GM10266 (cell line): ENCODE measurements around the gene NGFR.

Experiments used
- DNase-seq: peaks from one replicate; pipeline ENCODE4 v3.0.0; 2012; ENCODE audit errors: extremely low spot score
- TF ChIP-seq, protein P1 (sequence below): IDR thresholded peaks from 2 replicates; pipeline ENCODE4 v1.5.1; 2012; ENCODE audit warnings: mild to moderate bottlenecking, low read depth; ENCODE audit not compliant: control insufficient read depth, insufficient read depth; ENCODE audit errors: missing control alignments

The NGFR gene, protein sequence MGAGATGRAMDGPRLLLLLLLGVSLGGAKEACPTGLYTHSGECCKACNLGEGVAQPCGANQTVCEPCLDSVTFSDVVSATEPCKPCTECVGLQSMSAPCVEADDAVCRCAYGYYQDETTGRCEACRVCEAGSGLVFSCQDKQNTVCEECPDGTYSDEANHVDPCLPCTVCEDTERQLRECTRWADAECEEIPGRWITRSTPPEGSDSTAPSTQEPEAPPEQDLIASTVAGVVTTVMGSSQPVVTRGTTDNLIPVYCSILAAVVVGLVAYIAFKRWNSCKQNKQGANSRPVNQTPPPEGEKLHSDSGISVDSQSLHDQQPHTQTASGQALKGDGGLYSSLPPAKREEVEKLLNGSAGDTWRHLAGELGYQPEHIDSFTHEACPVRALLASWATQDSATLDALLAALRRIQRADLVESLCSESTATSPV

DNA sequence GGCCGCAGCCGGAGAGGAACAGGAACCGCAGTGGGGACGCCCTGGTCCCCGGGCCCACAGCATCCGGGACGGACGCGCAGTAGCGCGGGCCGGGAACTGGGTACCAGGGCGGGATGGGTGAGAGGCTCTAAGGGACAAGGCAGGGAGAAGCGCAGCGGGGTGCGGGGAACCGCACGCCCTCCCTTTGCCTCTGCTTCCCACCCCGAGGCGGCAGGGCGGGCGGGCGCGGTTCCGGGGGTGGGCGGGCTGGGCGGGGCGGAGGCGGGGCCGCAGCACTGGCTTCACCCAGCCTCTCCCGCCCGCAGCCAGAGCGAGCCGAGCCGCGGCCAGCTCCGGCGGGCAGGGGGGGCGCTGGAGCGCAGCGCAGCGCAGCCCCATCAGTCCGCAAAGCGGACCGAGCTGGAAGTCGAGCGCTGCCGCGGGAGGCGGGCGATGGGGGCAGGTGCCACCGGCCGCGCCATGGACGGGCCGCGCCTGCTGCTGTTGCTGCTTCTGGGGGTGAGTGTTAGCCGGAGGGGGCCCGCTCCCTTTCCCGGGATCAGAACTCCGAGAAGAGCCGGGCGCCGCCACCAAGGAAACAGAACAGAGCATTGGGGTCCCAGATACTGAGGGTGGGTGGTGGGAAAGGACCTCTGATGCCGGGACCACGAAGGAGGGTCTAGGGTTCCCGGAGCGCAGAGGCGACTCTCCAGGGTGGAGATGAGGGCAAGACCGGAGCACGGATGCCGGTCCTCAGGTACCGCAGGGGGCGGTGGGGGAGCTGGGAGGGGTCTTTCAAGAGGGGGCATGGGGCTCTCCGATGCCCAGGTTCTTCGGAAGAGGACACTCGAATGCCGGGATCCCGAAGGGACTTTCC lies at the start of gene NGFR:
Gene NGFR, plus strand, starts transcription at position 308 of the 856 bp plus-strand sequence. Its CDS starts 125 bp downstream, at position 433.
- peak; percentile 91 for DNase-seq
- TF ChIP-seq, protein P1, sequence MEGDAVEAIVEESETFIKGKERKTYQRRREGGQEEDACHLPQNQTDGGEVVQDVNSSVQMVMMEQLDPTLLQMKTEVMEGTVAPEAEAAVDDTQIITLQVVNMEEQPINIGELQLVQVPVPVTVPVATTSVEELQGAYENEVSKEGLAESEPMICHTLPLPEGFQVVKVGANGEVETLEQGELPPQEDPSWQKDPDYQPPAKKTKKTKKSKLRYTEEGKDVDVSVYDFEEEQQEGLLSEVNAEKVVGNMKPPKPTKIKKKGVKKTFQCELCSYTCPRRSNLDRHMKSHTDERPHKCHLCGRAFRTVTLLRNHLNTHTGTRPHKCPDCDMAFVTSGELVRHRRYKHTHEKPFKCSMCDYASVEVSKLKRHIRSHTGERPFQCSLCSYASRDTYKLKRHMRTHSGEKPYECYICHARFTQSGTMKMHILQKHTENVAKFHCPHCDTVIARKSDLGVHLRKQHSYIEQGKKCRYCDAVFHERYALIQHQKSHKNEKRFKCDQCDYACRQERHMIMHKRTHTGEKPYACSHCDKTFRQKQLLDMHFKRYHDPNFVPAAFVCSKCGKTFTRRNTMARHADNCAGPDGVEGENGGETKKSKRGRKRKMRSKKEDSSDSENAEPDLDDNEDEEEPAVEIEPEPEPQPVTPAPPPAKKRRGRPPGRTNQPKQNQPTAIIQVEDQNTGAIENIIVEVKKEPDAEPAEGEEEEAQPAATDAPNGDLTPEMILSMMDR: peak; percentile 39

DNA sequence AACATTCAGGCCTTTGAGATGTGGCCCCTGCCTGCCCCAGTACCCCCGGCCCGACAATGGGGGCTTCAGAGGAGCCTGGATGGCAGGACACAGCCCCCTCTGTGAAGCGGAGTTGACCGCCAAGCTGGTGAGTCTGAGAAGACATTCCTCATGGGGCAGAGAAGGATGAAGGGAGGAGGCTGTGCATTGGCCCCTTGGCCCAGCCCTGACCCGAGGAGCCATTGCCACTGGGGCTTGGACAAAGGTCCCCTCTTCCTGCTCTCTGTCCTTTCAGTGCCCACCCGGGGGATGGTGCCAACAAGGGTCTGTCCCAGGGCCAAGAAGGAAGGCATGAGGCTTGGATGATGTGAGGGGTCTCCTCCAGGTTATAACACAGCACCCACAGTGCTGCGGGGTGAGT lies 49.5 kb upstream of the NGFR start:
- TF ChIP-seq, protein P1: no peak

DNA sequence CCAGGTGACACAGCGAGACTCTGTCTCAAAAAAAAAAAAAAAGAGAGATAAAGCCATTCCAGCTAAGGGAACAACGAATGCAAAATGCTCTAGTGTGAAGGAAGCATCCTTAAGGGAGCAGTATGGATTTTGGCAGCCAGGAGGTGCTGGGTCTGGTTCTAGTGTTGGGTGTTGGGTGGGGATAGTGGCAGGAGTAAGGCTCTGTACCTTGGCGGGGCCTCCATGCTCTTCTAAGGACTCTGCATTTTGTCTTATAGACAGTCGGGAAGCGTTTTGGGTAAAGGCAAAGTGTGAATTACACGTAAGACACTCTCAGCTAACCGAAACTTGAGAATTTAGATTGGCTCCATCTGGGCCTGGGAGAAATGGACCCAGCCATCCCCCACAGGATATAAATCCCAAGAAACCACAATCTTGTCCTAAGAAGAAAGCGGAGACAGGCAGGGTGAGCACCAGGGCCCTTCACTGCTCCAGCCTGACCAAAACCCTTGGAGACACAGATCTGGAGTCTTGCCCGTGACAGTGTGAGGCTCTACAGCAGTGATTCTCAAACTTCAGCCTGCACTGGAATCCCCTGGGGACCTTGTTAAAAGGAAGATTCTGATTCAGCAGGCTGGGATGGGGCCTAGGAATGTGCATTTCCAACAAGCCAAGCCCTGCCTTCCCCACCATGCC lies 47.3 kb upstream of the NGFR start:
- no peak for DNase-seq
- TF ChIP-seq, protein P1: no peak

More for the DNA sequence above, 49.5 kb upstream of the NGFR start:
- no peak for DNase-seq

DNA sequence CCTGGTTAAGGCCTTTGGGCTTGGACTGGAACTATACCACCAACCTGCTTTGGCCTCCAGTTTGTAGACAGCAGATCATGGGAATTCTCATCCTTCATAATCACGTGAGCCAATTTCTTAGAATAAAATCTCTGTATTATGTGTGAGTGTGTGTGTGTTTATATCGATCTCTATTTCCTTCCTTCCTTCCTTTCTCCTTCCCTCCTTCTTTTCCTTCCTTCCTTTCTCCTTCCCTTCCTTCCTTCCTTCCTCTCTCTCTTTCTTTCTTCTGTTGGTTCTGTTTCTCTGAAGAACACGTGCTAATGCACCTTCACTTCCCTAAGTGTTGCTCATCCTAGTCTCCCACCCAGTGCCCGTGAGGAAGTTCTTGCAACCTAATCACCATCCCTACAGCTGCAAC lies 44.9 kb upstream of the NGFR start:
- DNase-seq: no peak
- TF ChIP-seq, protein P1: no peak

DNA sequence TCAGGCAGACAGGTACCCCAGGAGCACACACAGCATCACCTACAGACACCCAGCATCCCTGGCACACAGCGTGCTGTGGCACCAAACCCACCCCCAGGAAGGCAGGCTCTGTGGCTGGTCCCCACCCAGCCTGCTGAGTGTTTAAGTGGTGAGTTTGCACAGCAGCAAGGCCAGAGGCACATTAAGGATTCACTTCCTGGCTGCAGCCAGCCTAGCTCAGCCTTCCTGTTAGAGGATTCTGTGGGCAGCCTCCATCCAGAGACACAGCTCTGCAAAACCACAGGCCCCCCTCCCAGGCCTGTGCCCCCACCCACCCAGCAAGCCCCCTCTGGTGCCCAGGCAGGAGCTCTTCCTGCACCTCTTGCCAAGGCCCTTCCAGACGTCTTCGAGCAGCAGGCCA lies 44.4 kb upstream of the NGFR start:
- TF ChIP-seq, protein P1: no peak
- no peak for DNase-seq

DNA sequence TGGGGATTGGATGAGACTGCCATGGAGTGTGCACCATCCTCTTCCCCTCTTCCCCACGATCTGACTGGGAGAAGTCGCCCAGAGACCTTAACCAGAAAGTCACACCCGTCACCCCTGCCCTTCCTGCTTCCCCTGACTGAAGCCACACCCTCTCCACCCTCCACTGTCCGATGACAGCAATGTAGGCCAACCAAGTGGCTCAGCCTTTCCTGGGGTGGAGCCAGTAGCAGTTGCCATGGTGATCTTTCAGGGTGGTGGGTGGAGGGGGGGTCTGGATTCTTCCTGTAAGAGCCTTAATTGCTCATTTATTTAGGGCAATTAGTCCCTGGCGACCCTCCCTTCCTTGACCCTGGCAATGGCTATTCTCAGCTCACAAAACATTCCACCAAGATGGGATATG lies 42.9 kb upstream of the NGFR start:
- TF ChIP-seq, protein P1: no peak
- DNase-seq: no peak
